Activated T-helper 17 cell treated with anti-CD3 and anti-CD28 coated beads, Interleukin-2, amount 50 U/mL, for 72 hours (primary cell): ENCODE measurements around the gene CACNB2. TPM values are rescaled to one million over a fixed set of nuclear protein-coding genes. Genes with fewer than 3 reads are reported as not detected.

ENCODE experiments used
- ATAC-seq: fragments of 150-1000 bp; cut with Tn5 transposase; replicated peaks from 2 replicates; pipeline ENCODE4 v1.10.0; 2021; ENCODE audit warnings: mild to moderate bottlenecking, moderate library complexity
- H3K27ac Mint-ChIP-seq: one replicate; pipeline ENCODE4 v1.8.0; 2022; ENCODE audit warnings: mixed read lengths
- H3K27me3 Mint-ChIP-seq: one replicate; pipeline ENCODE4 v1.8.0; 2022; ENCODE audit warnings: mixed read lengths
- H3K36me3 Mint-ChIP-seq: one replicate; pipeline ENCODE4 v1.8.0; 2022; ENCODE audit warnings: low read depth, mild to moderate bottlenecking, mixed read lengths
- H3K4me1 Mint-ChIP-seq: one replicate; pipeline ENCODE4 v1.8.0; 2022; ENCODE audit warnings: mixed read lengths
- H3K4me3 Mint-ChIP-seq: one replicate; pipeline ENCODE4 v1.8.0; 2022; ENCODE audit warnings: mild to moderate bottlenecking, mixed read lengths
- H3K9me3 Mint-ChIP-seq: one replicate; pipeline ENCODE4 v1.8.0; 2022; ENCODE audit warnings: mixed read lengths
- total RNA-seq, 2 donors: library from RNA; stranded (reverse); gene quantifications; one replicate each; pipeline ENCODE4 v1.2.3, GENCODE V29; 2022

CACNB2 gene
- total RNA-seq, 2 donors from 2014 or later = not detected

- H3K4me1 Mint-ChIP-seq = no peaks in the 10 kb centered on the region
- no peak for ATAC-seq
- H3K4me3 Mint-ChIP-seq = no peak overlapping the region
- no peaks in the 10 kb centered on the region for H3K9me3 Mint-ChIP-seq
- H3K36me3 Mint-ChIP-seq = no peaks in the 10 kb centered on the region
- peaks cover 3% of the 10 kb centered on the region for H3K27me3 Mint-ChIP-seq
- no peak overlapping the region for H3K27ac Mint-ChIP-seq
These were observed 153.6 kb downstream of the CACNB2 start for GRCh38 chr10:18293536-18294510.

GRCh38 chr10:18294633-18295032 is 154.4 kb downstream of the CACNB2 start:
- Mint-ChIP-seq H3K36me3 (no peaks in the 10 kb centered on the region), H3K4me1 (no peaks in the 10 kb centered on the region), H3K9me3 (no peaks in the 10 kb centered on the region), H3K4me3 (no peak overlapping the region), H3K27me3 (peaks cover 3% of the 10 kb centered on the region), H3K27ac (no peak overlapping the region)
- ATAC-seq = no peak

- Mint-ChIP-seq H3K4me1 (no peaks in the 10 kb centered on the region), H3K4me3 (no peak overlapping the region), H3K27me3 (peaks cover 3% of the 10 kb centered on the region), H3K9me3 (no peaks in the 10 kb centered on the region), H3K36me3 (no peaks in the 10 kb centered on the region), H3K27ac (no peak overlapping the region)
- no peak for ATAC-seq
These were observed 157.4 kb downstream of the CACNB2 start for GRCh38 chr10:18297659-18298058.

GRCh38 chr10:18298256-18298655 is 158.0 kb downstream of the CACNB2 start:
- H3K27me3 Mint-ChIP-seq = peaks cover 3% of the 10 kb centered on the region
- H3K9me3 Mint-ChIP-seq = no peaks in the 10 kb centered on the region
- H3K4me1 Mint-ChIP-seq = no peaks in the 10 kb centered on the region
- H3K27ac Mint-ChIP-seq = no peak overlapping the region
- ATAC-seq = no peak
- no peaks in the 10 kb centered on the region for H3K36me3 Mint-ChIP-seq
- H3K4me3 Mint-ChIP-seq = no peak overlapping the region

- Mint-ChIP-seq H3K36me3 (no peaks in the 10 kb centered on the region), H3K9me3 (no peaks in the 10 kb centered on the region), H3K27me3 (peaks cover 5% of the 10 kb centered on the region), H3K4me1 (no peaks in the 10 kb centered on the region), H3K27ac (no peak overlapping the region), H3K4me3 (no peak overlapping the region)
- ATAC-seq = no peak
These were observed 163.9 kb downstream of the CACNB2 start for GRCh38 chr10:18303851-18304801.

GRCh38 chr10:18306031-18306430 is 165.8 kb downstream of the CACNB2 start:
- Mint-ChIP-seq H3K4me1 (no peaks in the 10 kb centered on the region), H3K4me3 (no peak overlapping the region), H3K27me3 (peaks cover 5% of the 10 kb centered on the region), H3K27ac (no peak overlapping the region), H3K9me3 (no peaks in the 10 kb centered on the region), H3K36me3 (no peaks in the 10 kb centered on the region)
- no peak for ATAC-seq

GRCh38 chr10:18308600-18308999 is 168.4 kb downstream of the CACNB2 start:
- ATAC-seq = no peak

GRCh38 chr10:18310761-18311160 is 170.5 kb downstream of the CACNB2 start:
- Mint-ChIP-seq H3K4me3 (no peak overlapping the region), H3K9me3 (no peaks in the 10 kb centered on the region), H3K27ac (no peak overlapping the region), H3K27me3 (peaks cover 5% of the 10 kb centered on the region), H3K36me3 (no peaks in the 10 kb centered on the region), H3K4me1 (no peaks in the 10 kb centered on the region)
- ATAC-seq = no peak

More at GRCh38 chr10:18308600-18308999, 168.4 kb downstream of the CACNB2 start:
- Mint-ChIP-seq H3K4me1 (no peaks in the 10 kb centered on the region), H3K27me3 (peaks cover 5% of the 10 kb centered on the region), H3K27ac (no peak overlapping the region), H3K4me3 (no peak overlapping the region), H3K36me3 (no peaks in the 10 kb centered on the region), H3K9me3 (no peaks in the 10 kb centered on the region)

- Mint-ChIP-seq H3K27ac (no peak overlapping the region), H3K4me3 (no peak overlapping the region)
- no peak for ATAC-seq
These were observed 172.3 kb downstream of the CACNB2 start for GRCh38 chr10:18312374-18313139.

GRCh38 chr10:18313140-18313530 is 172.9 kb downstream of the CACNB2 start:
- Mint-ChIP-seq H3K36me3 (no peaks in the 10 kb centered on the region), H3K27ac (no peak overlapping the region), H3K27me3 (no peaks in the 10 kb centered on the region), H3K9me3 (no peaks in the 10 kb centered on the region), H3K4me3 (no peak overlapping the region), H3K4me1 (no peaks in the 10 kb centered on the region)
- ATAC-seq = no peak

More at GRCh38 chr10:18312374-18313139, 172.3 kb downstream of the CACNB2 start:
- no peaks in the 10 kb centered on the region for H3K9me3 Mint-ChIP-seq
- H3K36me3 Mint-ChIP-seq = no peaks in the 10 kb centered on the region
- H3K27me3 Mint-ChIP-seq = no peaks in the 10 kb centered on the region
- no peaks in the 10 kb centered on the region for H3K4me1 Mint-ChIP-seq

- Mint-ChIP-seq H3K9me3 (no peaks in the 10 kb centered on the region), H3K27ac (no peak overlapping the region), H3K4me3 (no peak overlapping the region), H3K36me3 (no peaks in the 10 kb centered on the region), H3K27me3 (no peaks in the 10 kb centered on the region), H3K4me1 (no peaks in the 10 kb centered on the region)
- no peak for ATAC-seq
These were observed 173.4 kb downstream of the CACNB2 start for GRCh38 chr10:18313626-18314025.

- Mint-ChIP-seq H3K27me3 (no peaks in the 10 kb centered on the region), H3K4me3 (no peak overlapping the region), H3K9me3 (no peaks in the 10 kb centered on the region), H3K4me1 (no peaks in the 10 kb centered on the region), H3K36me3 (no peaks in the 10 kb centered on the region), H3K27ac (no peak overlapping the region)
- ATAC-seq = no peak
These were observed 179.4 kb downstream of the CACNB2 start for GRCh38 chr10:18319628-18320027.

- Mint-ChIP-seq H3K9me3 (no peaks in the 10 kb centered on the region), H3K36me3 (no peaks in the 10 kb centered on the region), H3K4me1 (no peaks in the 10 kb centered on the region), H3K4me3 (no peak overlapping the region), H3K27me3 (no peaks in the 10 kb centered on the region), H3K27ac (no peak overlapping the region)
- ATAC-seq = no peak
These were observed 181.1 kb downstream of the CACNB2 start for GRCh38 chr10:18321371-18321770.

GRCh38 chr10:18323916-18324315 is 183.7 kb downstream of the CACNB2 start:
- Mint-ChIP-seq H3K36me3 (no peaks in the 10 kb centered on the region), H3K4me3 (no peak overlapping the region), H3K27me3 (no peaks in the 10 kb centered on the region), H3K9me3 (no peaks in the 10 kb centered on the region), H3K27ac (no peak overlapping the region), H3K4me1 (no peaks in the 10 kb centered on the region)
- no peak for ATAC-seq
